GM12878 (cell line): Measurements from ENCODE around the gene PPP1R12B. TPM values are rescaled to one million over a fixed set of nuclear protein-coding genes. Genes with fewer than 3 reads are reported as not detected.

ENCODE experiments used
- ATAC-seq: fragments of 200-7000 bp; cut with Tn5 transposase; 3 replicates; pipeline ENCODE4 v1.9.1; 2020; ENCODE audit warnings: mild to moderate bottlenecking, moderate library complexity
- BruUV-seq: library from RNA; stranded (reverse); fragments of 400-500 nt; replicated peaks from 2 replicates; lab custom pipeline; 2021; lab: Mats Ljungman, UMichigan
- CTCF ChIA-PET: fragments of 300-600 bp; sonication (Branson Sonifier 250); formaldehyde crosslinking; extraction: SDS; loops from one replicate; lab custom pipeline; 2021; ENCODE audit warnings: inconsistent platforms; lab: Yijun Ruan, JAX
- POLR2A ChIA-PET: fragments of 350-600 bp; formaldehyde crosslinking; extraction: SDS; loops from one replicate; lab custom pipeline; 2021; ENCODE audit warnings: inconsistent platforms; lab: Charles Lee
- RAD21 ChIA-PET: fragments of 300-600 bp; sonication (Branson Sonifier 250); formaldehyde crosslinking; loops from one replicate; lab custom pipeline; 2023; ENCODE audit warnings: antibody characterized with exemption; ENCODE audit not compliant: unreplicated experiment; lab: Charles Lee
- SMC1A ChIA-PET: fragments of 300-600 bp; sonication (Branson Sonifier 250); formaldehyde crosslinking; loops from one replicate; lab custom pipeline; 2023; ENCODE audit not compliant: unreplicated experiment, uncharacterized antibody; lab: Charles Lee
- DNase-seq: peaks from one replicate; pipeline ENCODE4 v3.0.0-alpha.2; 2011; ENCODE audit warnings: low read depth, low spot score
- FAIRE-seq: peaks from 3 replicates; lab custom pipeline; 2011; peaks lifted over from hg19 to GRCh38; lab: Jason Lieb, UNC
- H2AFZ ChIP-seq: 2 replicates; pipeline ENCODE4 v1.6.0; 2011; ENCODE audit warnings: low read depth, low read length, control low read depth; ENCODE audit not compliant: control insufficient read depth
- H3K27ac ChIP-seq: 2 replicates; pipeline ENCODE4 v1.5.1; 2011; ENCODE audit warnings: control low read depth; ENCODE audit not compliant: control insufficient read depth, insufficient read depth
- H3K27me3 ChIP-seq, 2 experiments: replicated peaks in 1 of 2; 2 replicates each; pipeline versions ENCODE4 v1.6.0 to v1.6.1; 2011; ENCODE audit warnings: low read length in 1 of 2; ENCODE audit not compliant: control insufficient read depth in 2 of 2, insufficient read depth in 2 of 2
- H3K36me3 ChIP-seq, 2 experiments: 2 replicates each; pipeline ENCODE4 v1.5.1; 2011; ENCODE audit warnings: low read length in 1 of 2; ENCODE audit not compliant: control insufficient read depth in 2 of 2, insufficient read depth in 2 of 2
- H3K4me1 ChIP-seq: 2 replicates; pipeline ENCODE4 v1.6.1; 2011; ENCODE audit warnings: mild to moderate bottlenecking, low read length, moderate library complexity, mixed read lengths; ENCODE audit not compliant: control insufficient read depth, insufficient read depth
- H3K4me2 ChIP-seq: 2 replicates; pipeline ENCODE4 v1.6.0; 2011; ENCODE audit warnings: control low read depth; ENCODE audit not compliant: control insufficient read depth, insufficient read depth
- H3K4me3 ChIP-seq: fragments of 200-600 bp; sonication (generic); 2 replicates; pipeline ENCODE4 v1.5.1; 2016
- H3K79me2 ChIP-seq: 2 replicates; pipeline ENCODE4 v1.6.0; 2011; ENCODE audit warnings: low read length; ENCODE audit not compliant: control insufficient read depth, insufficient read depth
- H3K9ac ChIP-seq: 2 replicates; pipeline ENCODE4 v1.8.0; 2011; ENCODE audit warnings: low read length, control low read depth, mixed read lengths; ENCODE audit not compliant: control insufficient read depth, insufficient read depth
- H3K9me3 ChIP-seq: replicated peaks from 3 replicates; pipeline ENCODE4 v1.5.1; 2011; ENCODE audit warnings: mild to moderate bottlenecking, low read length; ENCODE audit not compliant: control insufficient read depth, insufficient read depth
- H4K20me1 ChIP-seq: 2 replicates; pipeline ENCODE4 v1.6.0; 2011; ENCODE audit not compliant: control insufficient read depth, insufficient read depth
- ASH2L ChIP-seq: fragments of 300-600, 200-600 bp; sonication (generic); IDR thresholded peaks from 2 replicates; pipeline ENCODE4 v1.6.1; 2017; ENCODE audit warnings: low read depth, mild to moderate bottlenecking, borderline replicate concordance
- BCL3 ChIP-seq: IDR thresholded peaks from 2 replicates; pipeline ENCODE4 v1.6.1; 2011; ENCODE audit warnings: borderline replicate concordance, low read depth, mild to moderate bottlenecking, moderate library complexity, low read length; ENCODE audit not compliant: insufficient read depth, poor library complexity, severe bottlenecking
- E4F1 ChIP-seq: fragments of 450-650 bp; IDR thresholded peaks from 2 replicates; pipeline ENCODE4 v1.6.1; 2018; ENCODE audit warnings: borderline replicate concordance, mild to moderate bottlenecking; ENCODE audit not compliant: partially characterized antibody
- FOS ChIP-seq: IDR thresholded peaks from 3 replicates; pipeline ENCODE4 v1.6.1; 2011; ENCODE audit warnings: borderline replicate concordance; ENCODE audit not compliant: insufficient read length; ENCODE audit errors: extremely low read depth
- FOXK2 ChIP-seq: fragments of 450-650 bp; IDR thresholded peaks from 2 replicates; pipeline ENCODE4 v1.6.1; 2017; ENCODE audit warnings: mild to moderate bottlenecking, moderate library complexity
- FOXM1 ChIP-seq: IDR thresholded peaks from 2 replicates; pipeline ENCODE4 v1.6.1; 2012; ENCODE audit warnings: low read depth, mild to moderate bottlenecking, inconsistent platforms, low read length, moderate library complexity
- GABPA ChIP-seq: IDR thresholded peaks from 2 replicates; pipeline ENCODE4 v1.6.1; 2014; ENCODE audit warnings: antibody characterized with exemption, low read depth, mild to moderate bottlenecking, inconsistent platforms
- HDGF ChIP-seq: fragments of 450-650 bp; IDR thresholded peaks from 2 replicates; pipeline ENCODE4 v1.6.1; 2016; ENCODE audit warnings: antibody characterized with exemption
- MTA3 ChIP-seq: IDR thresholded peaks from 2 replicates; pipeline ENCODE4 v1.6.1; 2012; ENCODE audit warnings: low read length, inconsistent platforms, borderline replicate concordance
- NKRF ChIP-seq: fragments of 450-650 bp; conservative IDR thresholded peaks from 2 replicates; pipeline ENCODE4 v1.6.1; 2017; ENCODE audit warnings: mild to moderate bottlenecking, moderate library complexity
- PAX8 ChIP-seq: fragments of 450-650 bp; IDR thresholded peaks from 2 replicates; pipeline ENCODE4 v1.6.1; 2017; ENCODE audit warnings: mild to moderate bottlenecking, moderate library complexity
- RFX5 ChIP-seq: IDR thresholded peaks from 2 replicates; pipeline ENCODE4 v1.6.1; 2011; ENCODE audit warnings: low read depth, low read length, improper control_type of control experiment
- STAT1 ChIP-seq: fragments of 450-650 bp; conservative IDR thresholded peaks from 2 replicates; pipeline ENCODE4 v1.6.1; 2014; ENCODE audit warnings: antibody characterized with exemption, mild to moderate bottlenecking
- ZNF687 ChIP-seq: fragments of 450-650 bp; IDR thresholded peaks from 2 replicates; pipeline ENCODE4 v1.6.1; 2017; ENCODE audit warnings: mild to moderate bottlenecking, moderate library complexity
- ZSCAN29 ChIP-seq: fragments of 450-650 bp; IDR thresholded peaks from 2 replicates; pipeline ENCODE4 v1.6.1; 2017; ENCODE audit warnings: mild to moderate bottlenecking, moderate library complexity
- WGBS: methylation state at CpG from one replicate; pipeline ENCODE4 v1.1.6; 2016; ENCODE audit warnings: low lambda C conversion rate; ENCODE audit not compliant: insufficient replicate concordance, insufficient coverage; ENCODE audit errors: missing lambda C conversion rate; 5-methylcytosine and 5-hydroxymethylcytosine counted together
- in situ Hi-C: fragments of 300-500 bp; cut with MboI; formaldehyde crosslinking; loops from 9 replicates; pipeline ENCODE4 v1.14.3; 2018; ENCODE audit warnings: mixed read lengths
- intact Hi-C: fragments of 100-400 bp; cut with micrococcal nuclease; formaldehyde crosslinking; loops from one replicate; pipeline ENCODE4 v1.14.2; 2022; ENCODE audit not compliant: unreplicated experiment
- polyA plus RNA-seq, 11 experiments: library from polyadenylated mRNA; depleted of rRNA in 4 of 11; unstranded in 6 of 11; stranded (reverse) in 5 of 11; fragments of >200 nt; fragmentation: Nextera tagmentation in 4 of 11; fragmentation: Illumina TruSeq in 1 of 11; extraction: Ambion mirVana in 4 of 11; extraction: Trizol in 1 of 11; gene quantifications; 1 replicate in 1 of 11; 2 replicates in 10 of 11; pipeline versions ENCODE4 v1.2.1 to v1.2.3, GENCODE V29; 2011 to 2016; ENCODE audit warnings: inconsistent platforms in 2 of 11, missing spikeins in 2 of 11, low read depth in 1 of 11
- total RNA-seq, 4 experiments: library from RNA; depleted of rRNA in 3 of 4; stranded (reverse); fragments of >200 nt in 3 of 4; fragmentation: Illumina TruSeq in 1 of 4; extraction: Trizol in 1 of 4; gene quantifications; 2 replicates each; pipeline versions ENCODE4 v1.2.1 to v1.2.3, GENCODE V29; 2013 to 2021

Gene PPP1R12B
- total and polyA plus RNA-seq, 10 of the 15 experiments (the other 5 are each of a cell fraction or from before 2014, with no cell fraction given), result 0.29 to 9.4 (median 4.7) TPM

GRCh38 chr1:202351725-202352124 is 3.2 kb downstream of the PPP1R12B start:
- in situ Hi-C loops (no loop called here), intact Hi-C loops (no loop called here)
- RAD21 ChIA-PET, result no interaction called here
- H3K36me3 ChIP-seq, result no peaks in the 10 kb centered on the region
- POLR2A ChIA-PET, result interaction anchor here (0.6 kb wide), 1 partner anchor 412 kb away, joined by 5 read pairs; no protein-coding TSS in a partner anchor
- H3K27ac ChIP-seq, result no peak overlapping the region
- FAIRE-seq (no peak), DNase-seq (no peak), ATAC-seq (no peak)
- peak overlapping the region; percentile 5; the same call in 1 of the 2 replicates for H3K4me2 ChIP-seq
- no TSS peak for BruUV-seq
- SMC1A ChIA-PET, result interaction anchor here (0.7 kb wide), 1 partner anchor 14 kb away, joined by 3 read pairs; no protein-coding TSS in a partner anchor
- H4K20me1 ChIP-seq, result no peaks in the 10 kb centered on the region
- no peaks in the 10 kb centered on the region for H3K9me3 ChIP-seq
- H3K9ac ChIP-seq, result no peak overlapping the region
- 59% methylated on average over 2 of the region's 2 CpGs for WGBS
- CTCF ChIA-PET, result interaction anchor here (0.5 to 1.5 kb wide), 6 partner anchors 9 to 651 kb away, joined by 3 to 4 read pairs (median 3); partner anchors contain the start of gene UBE2T
- H3K79me2 ChIP-seq, result peaks cover 3% of the 10 kb centered on the region; the same call in 1 of the 2 replicates
- H2AFZ ChIP-seq, result no peak overlapping the region
- no peaks in the 10 kb centered on the region for H3K27me3 ChIP-seq
- no peaks in the 10 kb centered on the region; the same call in 1 of the 2 replicates for H3K4me1 ChIP-seq
- no peak overlapping the region for H3K4me3 ChIP-seq
- TF ChIP-seq BCL3 (no peak), FOXK2 (no peak), NKRF (no peak), RFX5 (no peak), HDGF (no peak), PAX8 (no peak), STAT1 (no peak), FOS (no peak), ASH2L (no peak), ZNF687 (no peak), GABPA (no peak), FOXM1 (no peak), E4F1 (no peak), MTA3 (no peak), ZSCAN29 (no peak)
